Activated CD4-positive, CD25-positive, alpha-beta regulatory T cell treated with anti-CD3 and anti-CD28 coated beads, Interleukin-2, amount 50 U/mL, for 16 hours (primary cell): ENCODE measurements around the gene LYRM4.

Experiments
- DNase-seq: peaks from one replicate; pipeline ENCODE4 v3.0.0-alpha.2; 2020; ENCODE audit warnings: low read depth, low spot score

The LYRM4 gene

DNA sequence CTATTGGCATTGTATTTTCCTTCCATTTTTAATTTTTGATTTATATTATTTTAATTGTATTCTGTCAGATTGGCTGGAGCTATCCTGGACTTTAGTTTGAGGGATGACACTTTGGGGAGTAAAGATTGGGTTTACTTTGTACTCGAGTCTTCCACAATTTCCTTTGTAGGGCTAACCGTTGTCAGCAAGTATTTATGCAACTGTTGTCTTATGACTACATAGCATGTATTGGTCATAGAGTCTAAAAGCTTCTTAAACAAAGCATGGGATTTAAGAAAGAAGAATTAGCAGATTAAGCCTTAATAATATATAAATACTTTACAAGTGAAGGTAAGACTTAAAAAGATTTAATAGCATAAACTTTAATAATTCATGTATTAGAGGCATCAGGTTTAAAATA lies 20.2 kb upstream of the LYRM4 start:
- no peak for DNase-seq

GRCh38 chr6:5279891-5280338 lies 19.2 kb upstream of the LYRM4 start:
- no peak for DNase-seq

- DNase-seq = no peak
Observed at GRCh38 chr6:5278565-5279120, 17.9 kb upstream of the LYRM4 start.

DNA sequence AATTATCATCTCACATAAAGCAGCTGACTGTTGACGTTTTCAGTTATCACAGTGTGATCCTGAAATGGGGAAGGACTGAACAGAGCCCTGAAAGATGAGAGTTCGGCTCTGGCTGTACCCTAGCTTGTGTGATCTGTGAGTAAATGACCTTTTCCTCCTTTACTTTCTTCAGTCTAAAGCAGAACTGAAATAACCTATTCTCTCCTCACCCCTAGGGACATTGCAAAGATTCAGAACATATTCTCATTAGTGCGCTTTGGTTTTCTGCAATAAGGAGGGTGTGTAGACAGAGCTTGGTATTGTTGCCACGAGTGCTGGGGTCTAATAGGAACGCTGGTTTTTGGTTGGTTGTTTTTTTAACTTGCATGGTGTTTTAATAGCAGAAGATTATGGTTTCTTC lies 17.3 kb upstream of the LYRM4 start:
- DNase-seq = no peak

GRCh38 chr6:5277589-5277988 lies 16.8 kb upstream of the LYRM4 start:
- DNase-seq = no peak

- DNase-seq = no peak
Observed at GRCh38 chr6:5276581-5276980, 15.8 kb upstream of the LYRM4 start.

DNA sequence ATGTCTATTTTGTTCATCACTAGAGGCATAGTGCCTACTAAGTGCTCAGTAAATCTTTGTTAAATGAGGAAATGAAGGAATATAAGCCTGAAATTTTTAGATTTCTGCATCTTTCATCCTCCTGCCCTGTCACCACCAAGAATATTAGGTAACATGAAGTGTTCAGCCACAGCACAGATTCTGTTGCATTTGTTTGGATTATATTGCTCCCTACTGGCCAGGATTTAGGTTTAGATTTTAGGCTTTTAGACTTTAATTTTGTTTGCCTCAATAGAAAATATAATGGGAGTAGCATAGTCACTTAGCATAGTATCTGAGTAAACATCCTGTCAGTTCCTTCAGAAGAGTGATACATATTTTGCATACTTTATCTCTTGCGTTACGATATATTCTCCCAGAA lies 14.7 kb upstream of the LYRM4 start:
- no peak for DNase-seq

DNA sequence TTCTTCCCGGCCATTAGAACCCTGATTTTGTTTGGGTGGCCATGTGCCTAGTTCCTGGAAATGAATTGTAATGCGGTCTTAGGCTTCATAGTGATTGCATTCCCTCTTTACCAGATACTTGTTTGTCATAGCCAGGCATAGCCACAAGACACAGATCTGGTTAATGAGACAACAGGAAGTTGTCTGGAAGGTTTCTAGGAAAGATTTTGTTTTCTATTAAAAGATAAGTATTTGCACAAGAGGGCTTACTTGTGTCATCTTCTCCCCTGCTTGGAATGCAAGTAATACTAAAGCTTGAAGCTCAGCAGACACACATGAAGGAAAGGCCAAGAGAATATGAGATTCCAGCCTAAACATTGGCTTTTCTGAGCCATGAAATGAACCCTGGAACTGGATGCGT lies 13.5 kb upstream of the LYRM4 start:
- no peak for DNase-seq

GRCh38 chr6:5271926-5272325 lies 11.2 kb upstream of the LYRM4 start:
- no peak for DNase-seq

DNA sequence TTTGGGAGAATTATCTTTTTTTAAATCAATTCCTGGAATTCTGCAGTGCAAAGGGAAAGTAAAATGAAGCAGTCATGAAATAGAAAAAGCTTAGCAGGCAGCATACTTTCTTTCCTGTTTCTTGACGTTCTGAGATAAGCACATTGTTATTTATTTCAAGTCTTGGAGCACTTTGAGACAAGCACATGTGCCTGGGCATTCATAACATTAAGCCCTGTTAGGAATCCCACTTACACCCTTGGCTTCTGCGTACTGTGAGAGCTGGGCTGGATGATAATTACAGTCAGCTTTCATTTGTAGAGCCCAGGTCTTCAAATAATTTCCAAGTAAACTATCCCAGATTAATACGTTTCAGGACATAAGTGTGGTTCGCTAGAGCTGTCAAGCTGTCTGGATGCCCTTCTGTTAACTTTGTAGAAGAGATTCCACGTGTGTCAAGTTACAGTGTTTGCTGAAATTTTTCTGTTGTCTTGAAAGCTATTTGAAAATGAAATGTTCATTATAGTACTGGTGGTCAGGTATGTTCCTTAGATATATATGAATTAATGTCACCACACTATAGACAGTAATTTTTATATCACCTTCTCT lies 9.4 kb upstream of the LYRM4 start:
- DNase-seq = no peak

DNA sequence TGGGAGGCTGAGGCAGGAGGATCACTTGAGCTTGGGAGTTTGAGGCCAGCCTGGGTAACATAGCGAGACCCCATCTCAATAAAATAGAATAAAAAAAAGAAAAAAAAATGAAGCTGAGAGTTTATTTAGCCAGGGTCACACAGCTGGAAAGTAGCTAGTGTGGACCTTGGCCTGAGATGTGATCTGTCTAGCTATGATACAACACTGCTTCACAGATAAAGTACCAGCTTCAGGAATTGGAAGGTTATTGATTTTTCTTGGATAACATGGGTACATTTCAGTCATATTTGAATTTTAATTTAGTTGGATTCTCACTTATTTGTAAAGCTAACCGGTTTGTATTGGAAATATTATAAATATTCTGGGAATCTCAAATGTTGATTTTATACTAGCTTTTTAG lies 5.7 kb upstream of the LYRM4 start:
- no peak for DNase-seq

DNA sequence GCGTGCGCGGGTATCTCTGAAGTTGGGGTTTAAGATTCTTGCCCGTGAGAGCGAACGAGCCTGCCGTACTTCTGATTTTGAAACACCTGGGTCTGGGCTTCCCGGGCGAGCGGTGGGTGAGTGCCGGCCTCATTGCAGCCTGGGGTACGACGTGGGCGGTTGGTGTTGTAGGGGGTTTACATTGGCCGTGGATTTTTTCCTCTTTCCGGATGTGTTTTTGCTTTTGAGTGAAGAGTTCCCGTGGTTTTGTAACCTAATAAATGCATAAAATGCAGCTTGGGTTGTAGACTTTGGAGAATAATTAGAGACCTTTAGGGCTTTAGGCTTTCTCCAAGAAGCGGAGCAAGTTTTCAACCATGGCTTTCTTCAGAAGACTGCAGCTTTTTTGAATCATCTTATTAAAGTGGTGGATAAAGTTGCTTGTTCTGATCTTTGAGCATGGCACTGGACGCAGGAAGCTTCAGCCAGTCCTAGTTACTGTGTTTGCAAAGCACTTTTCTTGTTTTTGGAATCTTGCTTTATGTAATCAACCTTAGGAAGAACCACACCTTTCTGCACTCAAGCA lies 877 bp upstream of the LYRM4 start:
- DNase-seq = no peak

DNA sequence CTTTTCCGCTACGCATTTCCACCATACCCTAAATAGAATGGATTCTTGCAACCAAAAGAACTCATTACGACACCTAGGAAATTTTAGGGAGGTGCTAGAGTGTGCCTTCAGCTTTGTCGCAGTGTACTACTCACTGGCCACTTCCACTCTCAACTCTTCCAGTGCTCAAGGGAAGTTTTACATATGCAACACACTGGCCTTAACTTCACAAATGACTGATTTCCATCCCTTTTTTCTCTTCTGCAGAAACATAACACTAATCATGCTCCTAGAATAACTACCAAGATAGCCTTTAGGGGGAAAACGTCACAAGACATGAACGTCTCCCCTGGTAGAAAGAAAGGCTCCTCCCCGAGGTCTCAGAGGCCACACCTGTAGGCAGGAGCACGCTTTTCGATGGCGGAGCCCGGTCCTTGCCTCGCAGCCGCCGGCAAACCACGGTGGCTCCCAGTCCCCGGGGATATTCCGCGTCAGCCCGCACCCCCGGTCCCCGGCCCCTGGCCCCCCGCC lies 584 bp downstream of the LYRM4 start:
- peak; percentile 61 for DNase-seq

GRCh38 chr6:5259428-5259827 lies 1.3 kb downstream of the LYRM4 start:
- no peak for DNase-seq

DNA sequence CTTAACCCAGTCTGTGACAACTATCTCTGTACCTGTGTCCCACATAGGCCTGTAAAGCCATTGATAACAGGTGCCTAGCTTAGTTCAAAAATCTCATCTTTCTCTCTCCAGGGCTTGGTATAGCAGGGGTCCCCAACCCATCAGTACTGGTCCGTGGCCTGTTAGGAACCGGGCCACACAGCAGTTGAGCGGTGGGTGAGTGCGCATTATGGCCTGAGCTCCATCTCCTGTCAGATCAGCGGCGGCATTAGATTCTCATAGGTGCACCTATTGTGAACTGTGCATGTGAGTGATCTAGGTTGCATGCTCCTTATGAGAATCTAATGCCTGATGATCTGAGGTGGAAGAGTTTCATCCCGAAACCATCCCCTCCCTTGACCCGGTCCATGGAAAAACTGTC lies 3.4 kb downstream of the LYRM4 start:
- no peak for DNase-seq

DNA sequence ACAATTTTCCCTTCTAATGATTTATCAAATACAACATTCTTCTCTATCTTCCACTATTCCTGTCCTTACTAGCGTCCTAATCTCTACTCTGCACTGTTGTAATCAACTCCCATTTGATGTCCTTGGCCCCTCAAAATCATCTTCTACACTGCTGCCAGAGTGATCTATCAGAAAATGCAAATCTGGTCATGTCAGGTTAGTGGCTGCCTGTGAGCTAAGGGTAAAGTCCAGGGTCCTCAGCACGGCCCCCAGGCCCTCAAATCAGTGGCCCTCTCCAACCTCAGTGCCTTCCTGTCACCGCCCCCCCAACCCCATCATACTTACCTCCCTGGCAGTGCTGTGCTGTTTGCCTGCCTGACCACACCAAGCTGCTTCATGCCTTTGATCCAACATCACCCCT lies 3.8 kb downstream of the LYRM4 start:
- no peak for DNase-seq

GRCh38 chr6:5250911-5251310 lies 9.8 kb downstream of the LYRM4 start:
- DNase-seq = no peak

DNA sequence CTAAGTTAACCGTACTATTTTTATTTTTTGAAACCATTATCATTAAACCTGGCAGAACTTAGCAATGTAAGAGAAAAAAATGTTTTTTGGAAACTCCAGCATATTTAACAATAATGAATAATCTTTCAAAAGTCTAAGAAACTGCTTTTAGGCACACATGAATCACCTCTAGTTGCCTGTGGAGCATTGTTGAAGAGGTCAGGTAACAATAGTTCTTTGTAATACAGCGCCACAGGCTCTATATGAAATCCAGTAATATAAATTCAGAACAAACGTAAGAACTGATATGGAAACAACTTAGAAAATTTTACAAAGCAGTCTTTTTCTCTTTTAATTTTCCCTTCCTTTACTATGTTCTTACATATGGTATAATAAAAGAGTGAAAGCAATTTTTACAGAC lies 10.3 kb downstream of the LYRM4 start:
- DNase-seq = no peak

GRCh38 chr6:5249451-5250122 lies 11.2 kb downstream of the LYRM4 start:
- DNase-seq = no peak

DNA sequence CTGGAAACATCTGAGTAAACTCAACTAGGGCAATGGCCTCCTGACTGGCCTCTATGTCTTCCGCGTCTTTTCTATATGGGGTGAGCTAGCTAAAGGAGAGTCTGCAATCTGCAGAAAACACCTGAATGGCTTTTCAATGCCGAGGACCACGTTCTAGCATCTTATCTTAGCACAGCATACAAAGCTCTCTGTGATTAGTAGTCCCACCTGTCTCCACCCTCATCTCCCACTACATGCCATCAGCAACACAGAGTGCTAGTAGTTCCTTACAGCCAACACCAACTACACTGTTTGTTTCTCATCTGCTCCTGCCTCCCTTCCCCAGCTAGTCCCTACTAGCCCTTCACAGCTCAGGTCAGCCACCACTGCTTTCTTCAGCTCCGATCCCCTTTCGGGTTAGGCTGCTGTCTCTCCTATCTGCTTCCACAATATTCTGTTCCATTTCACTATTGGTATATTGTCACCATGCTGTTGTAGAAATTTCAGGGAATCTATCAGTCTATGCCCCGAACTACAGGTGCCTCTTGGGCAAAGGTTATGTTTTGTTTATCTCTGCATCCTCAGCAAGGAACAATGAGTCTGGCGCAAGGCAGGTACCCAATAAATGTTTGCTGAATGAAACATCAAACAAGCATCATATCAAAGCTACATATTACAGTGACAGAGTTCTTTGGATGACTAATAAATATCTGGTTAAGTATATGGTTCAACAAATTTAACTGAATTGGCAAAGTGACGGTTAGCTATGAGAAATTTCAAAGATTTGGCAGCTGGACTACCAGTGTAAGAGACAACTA lies 12.2 kb downstream of the LYRM4 start:
- DNase-seq = no peak

DNA sequence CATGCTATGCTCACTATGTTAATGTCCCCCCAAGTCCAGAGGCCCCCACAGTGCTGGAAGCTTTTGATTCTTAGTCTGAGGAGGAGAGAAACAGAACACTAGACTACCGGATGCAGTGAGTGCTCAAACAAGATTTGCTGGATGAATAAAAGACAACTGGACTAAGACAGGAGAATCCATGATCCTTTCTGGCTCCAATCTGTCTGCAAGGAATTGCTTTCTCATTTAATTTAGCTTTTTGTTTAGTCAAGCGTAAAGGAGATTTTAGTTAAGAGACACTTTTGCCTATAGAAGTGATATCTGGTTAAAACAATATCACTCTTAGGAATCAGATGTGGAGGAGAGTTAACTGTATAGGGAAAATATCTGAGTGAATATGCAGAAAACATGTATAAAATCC lies 13.5 kb downstream of the LYRM4 start:
- DNase-seq = no peak
